Esophagus squamous epithelium (tissue), 5 donors: ENCODE measurements around the gene INAFM2. TPM values are rescaled to one million over a fixed set of nuclear protein-coding genes. Genes with fewer than 3 reads are reported as not detected.

Source experiments
- DNase-seq: peaks from one replicate; lab custom pipeline; 2025; lab: John Stamatoyannopoulos, UW
- H3K27ac ChIP-seq, 4 donors: fragments of 200-600 bp; sonication (generic); one replicate each; pipeline ENCODE4 v1.5.1; 2016 to 2019; ENCODE audit warnings: mild to moderate bottlenecking in 1 of 4
- H3K27me3 ChIP-seq, 4 donors: fragments of 200-600 bp; sonication (generic); 1 replicate in 3 of 4; 2 replicates in 1 of 4; pipeline versions ENCODE4 v1.5.1 to v1.6.0; 2017 to 2021; ENCODE audit warnings: antibody characterized with exemption in 1 of 4
- H3K36me3 ChIP-seq, 3 donors: fragments of 200-600 bp; sonication (generic); one replicate each; pipeline ENCODE4 v1.5.1; 2016 to 2019
- H3K4me1 ChIP-seq, 3 donors: fragments of 200-600 bp; sonication (generic); one replicate each; pipeline ENCODE4 v1.5.1; 2017 to 2019
- H3K4me3 ChIP-seq, 4 donors: fragments of 200-600 bp; sonication (generic); 1 replicate in 3 of 4; 2 replicates in 1 of 4; pipeline ENCODE4 v1.5.1; 2016 to 2019; ENCODE audit warnings: mild to moderate bottlenecking in 2 of 4, moderate library complexity in 1 of 4
- H3K9me3 ChIP-seq, 3 donors: fragments of 200-600 bp; sonication (generic); one replicate each; pipeline ENCODE4 v1.5.1; 2016 to 2019
- CTCF ChIP-seq, 6 experiments: fragments of 450-650 bp in 4 of 6; fragments of 200-600 bp in 2 of 6; sonication (generic) in 2 of 6; IDR thresholded peaks; one replicate each; pipeline ENCODE4 v1.5.1; 2016 to 2019; ENCODE audit warnings: antibody characterized with exemption in 6 of 6, mild to moderate bottlenecking in 4 of 6, moderate library complexity in 4 of 6
- POLR2A ChIP-seq, 4 donors: fragments of 450-650 bp; IDR thresholded peaks; one replicate each; pipeline ENCODE4 v1.6.1; 2017; ENCODE audit warnings: antibody characterized with exemption in 4 of 4, mild to moderate bottlenecking in 4 of 4, moderate library complexity in 3 of 4
- WGBS, 2 donors: methylation state at CpG; one replicate each; pipeline ENCODE4 v1.1.5; 2018; 5-methylcytosine and 5-hydroxymethylcytosine counted together
- intact Hi-C: fragments of 100-400 bp; cut with DNase I; formaldehyde crosslinking; loops from one replicate; pipeline ENCODE4 v1.15.0; 2022
- total RNA-seq, 4 donors: library from RNA; depleted of rRNA; stranded (reverse); fragments of >200 nt; gene quantifications; one replicate each; pipeline ENCODE4 v1.1.0, GENCODE V29; 2016
- donor health status: DM: yes; HTN: yes; CAD: no.

INAFM2 gene
- 10 to 100 TPM in 1 of 4 donors, 1 to 10 TPM in 3; 4.7 to 10.1 (median 8.1) TPM for total RNA-seq

GRCh38 chr15:40323239-40323952, at the start of gene INAFM2:
TSS of gene INAFM2 (plus strand) at chr15:40323692. CDS start at chr15:40324056, 364 bp downstream.
- Histone ChIP-seq H3K27me3 (peaks cover 0 to 17% (median 0%) of the 10 kb centered on the region in 4 donors), H3K4me3 (peak within 1 kb of the TSS; percentile 63 to 86 (median 77)), H3K9me3 (no peaks in the 10 kb centered on the region), H3K36me3 (peaks cover 0 to 8% (median 0%) of the 10 kb centered on the region in 3 donors), H3K27ac (peak within 1 kb of the TSS; percentile 73 to 91 (median 82)), H3K4me1 (peaks cover 19 to 57% (median 27%) of the 10 kb centered on the region in 3 donors)
- peak; percentile 53 for DNase-seq
- peak; percentile 48 to 82 (median 68) for TF ChIP-seq CTCF (IDR thresholded peaks at IDR 0.05)
- TF ChIP-seq POLR2A (IDR thresholded peaks at IDR 0.05), result peak in 2 of 4 donors; percentile 47 to 54
- intact Hi-C loops, result no loop called here
- 3% methylated on average over 16 of the region's 103 CpGs; no CpG with 5 or more reads in 1 of the 2 donors for WGBS, 2 donors

GRCh38 chr15:40274350-40275274, 48.9 kb upstream of the INAFM2 start:
- H3K9me3 ChIP-seq, result no peaks in the 10 kb centered on the region
- no peak overlapping the region for H3K27ac ChIP-seq
- intact Hi-C loops, result loop anchor here (10.0 kb wide), 1 partner anchor 230 kb away; no protein-coding TSS in a partner anchor
- peaks cover 2 to 19% (median 3%) of the 10 kb centered on the region in 3 donors for H3K4me1 ChIP-seq
- WGBS, 2 donors, result 19 to 20% methylated on average over 4 to 16 of the region's 26 CpGs
- peak; percentile 42 for DNase-seq
- TF ChIP-seq POLR2A (IDR thresholded peaks at IDR 0.05) (no peak), CTCF (IDR thresholded peaks at IDR 0.05) (peak; percentile 99 to 100 (median 100))
- H3K4me3 ChIP-seq, result no peak overlapping the region
- peaks cover 0 to 22% (median 2%) of the 10 kb centered on the region in 4 donors for H3K27me3 ChIP-seq
- H3K36me3 ChIP-seq, result peaks cover 8 to 78% (median 9%) of the 10 kb centered on the region in 3 donors

- H3K9me3 ChIP-seq, result no peaks in the 10 kb centered on the region
- TF ChIP-seq CTCF (IDR thresholded peaks at IDR 0.05), result no peak
- TF ChIP-seq POLR2A (IDR thresholded peaks at IDR 0.05), result no peak
- DNase-seq, result no peak
- H3K4me3 ChIP-seq, result no peak overlapping the region
- peaks cover 9 to 31% (median 11%) of the 10 kb centered on the region in 4 donors for H3K27me3 ChIP-seq
- no peak overlapping the region for H3K27ac ChIP-seq
- 74 to 86% methylated on average over 3 to 5 of the region's 5 CpGs for WGBS, 2 donors
- H3K36me3 ChIP-seq, result peaks cover 8 to 69% (median 9%) of the 10 kb centered on the region in 3 donors
- peaks cover 5 to 27% (median 6%) of the 10 kb centered on the region in 3 donors for H3K4me1 ChIP-seq
- intact Hi-C loops, result loop anchor here (10.0 kb wide), 1 partner anchor 231 kb away; no protein-coding TSS in a partner anchor
Observed at GRCh38 chr15:40275523-40275922, 48.0 kb upstream of the INAFM2 start.

GRCh38 chr15:40275954-40276353, 47.5 kb upstream of the INAFM2 start:
- H3K4me3 ChIP-seq, result no peak overlapping the region
- no peaks in the 10 kb centered on the region for H3K9me3 ChIP-seq
- H3K27ac ChIP-seq, result no peak overlapping the region
- no peak for DNase-seq
- H3K36me3 ChIP-seq, result peaks cover 8 to 65% (median 9%) of the 10 kb centered on the region in 3 donors
- intact Hi-C loops, result loop anchor here (10.0 kb wide), 1 partner anchor 231 kb away; no protein-coding TSS in a partner anchor
- peaks cover 9 to 36% (median 15%) of the 10 kb centered on the region in 4 donors for H3K27me3 ChIP-seq
- 87 to 91% methylated on average over 6 to 7 of the region's 7 CpGs for WGBS, 2 donors
- TF ChIP-seq CTCF (IDR thresholded peaks at IDR 0.05) (no peak), POLR2A (IDR thresholded peaks at IDR 0.05) (no peak)
- H3K4me1 ChIP-seq, result peaks cover 5 to 27% (median 6%) of the 10 kb centered on the region in 3 donors
